ENCODE data around the gene ATG5.
A peak's percentile ranks its signal among the peaks of the same experiment; 100 is the strongest.

ATG5 gene

GRCh38 chr6:106339334-106340029 lies 13.9 kb upstream of the ATG5 start:
- H3K4me1 ChIP-seq (ENCODE audit: control insufficient read depth, insufficient read depth, low read length), result no peaks in the 10 kb centered on the region
- H3K4me3 ChIP-seq (ENCODE audit: low read depth, low read length), result no peak overlapping the region
- no peak overlapping the region for H3K9ac ChIP-seq (ENCODE audit: low read depth, low read length)
- H3K36me3 ChIP-seq (ENCODE audit: control insufficient read depth, insufficient read depth, low read length), result no peaks in the 10 kb centered on the region
- H3K27me3 ChIP-seq (ENCODE audit: control insufficient read depth, insufficient read depth, low read length), result no peaks in the 10 kb centered on the region
- no peaks in the 10 kb centered on the region for H3K9me3 ChIP-seq (ENCODE audit: control insufficient read depth, insufficient read depth, low read length)

- Histone ChIP-seq H3K9ac (ENCODE audit: low read depth, low read length) (no peak overlapping the region), H3K4me3 (ENCODE audit: low read depth, low read length) (no peak overlapping the region), H3K27me3 (ENCODE audit: control insufficient read depth, insufficient read depth, low read length) (no peaks in the 10 kb centered on the region)
Measured at GRCh38 chr6:106334646-106335448, 9.3 kb upstream of the ATG5 start.

GRCh38 chr6:106324726-106325335 lies 729 bp downstream of the ATG5 start:
- Histone ChIP-seq H3K9me3 (ENCODE audit: control insufficient read depth, insufficient read depth, low read length) (no peaks in the 10 kb centered on the region), H3K4me3 (ENCODE audit: low read depth, low read length) (peak overlapping the region; percentile 94), H3K9ac (ENCODE audit: low read depth, low read length) (peak overlapping the region; percentile 88), H3K36me3 (ENCODE audit: control insufficient read depth, insufficient read depth, low read length) (no peaks in the 10 kb centered on the region), H3K4me1 (ENCODE audit: control insufficient read depth, insufficient read depth, low read length) (peaks cover 4% of the 10 kb centered on the region), H3K27me3 (ENCODE audit: control insufficient read depth, insufficient read depth, low read length) (no peaks in the 10 kb centered on the region)

More at GRCh38 chr6:106334646-106335448, 9.3 kb upstream of the ATG5 start:
- Histone ChIP-seq H3K9me3 (ENCODE audit: control insufficient read depth, insufficient read depth, low read length) (no peaks in the 10 kb centered on the region), H3K4me1 (ENCODE audit: control insufficient read depth, insufficient read depth, low read length) (no peaks in the 10 kb centered on the region), H3K36me3 (ENCODE audit: control insufficient read depth, insufficient read depth, low read length) (no peaks in the 10 kb centered on the region)

GRCh38 chr6:106321940-106322339 lies 3.6 kb downstream of the ATG5 start:
- H3K4me1 ChIP-seq (ENCODE audit: control insufficient read depth, insufficient read depth, low read length), result peaks cover 4% of the 10 kb centered on the region
- no peaks in the 10 kb centered on the region for H3K36me3 ChIP-seq (ENCODE audit: control insufficient read depth, insufficient read depth, low read length)
- no peak overlapping the region for H3K4me3 ChIP-seq (ENCODE audit: low read depth, low read length)
- no peaks in the 10 kb centered on the region for H3K27me3 ChIP-seq (ENCODE audit: control insufficient read depth, insufficient read depth, low read length)
- no peaks in the 10 kb centered on the region for H3K9me3 ChIP-seq (ENCODE audit: control insufficient read depth, insufficient read depth, low read length)
- no peak overlapping the region for H3K9ac ChIP-seq (ENCODE audit: low read depth, low read length)

- no peak overlapping the region for H3K9ac ChIP-seq (ENCODE audit: low read depth, low read length)
- no peaks in the 10 kb centered on the region for H3K4me1 ChIP-seq (ENCODE audit: control insufficient read depth, insufficient read depth, low read length)
- H3K27me3 ChIP-seq (ENCODE audit: control insufficient read depth, insufficient read depth, low read length), result no peaks in the 10 kb centered on the region
- no peak overlapping the region for H3K4me3 ChIP-seq (ENCODE audit: low read depth, low read length)
- no peaks in the 10 kb centered on the region for H3K36me3 ChIP-seq (ENCODE audit: control insufficient read depth, insufficient read depth, low read length)
- H3K9me3 ChIP-seq (ENCODE audit: control insufficient read depth, insufficient read depth, low read length), result no peaks in the 10 kb centered on the region
Measured at GRCh38 chr6:106318851-106319250, 6.7 kb downstream of the ATG5 start.

- H3K36me3 ChIP-seq (ENCODE audit: control insufficient read depth, insufficient read depth, low read length), result no peaks in the 10 kb centered on the region
- H3K4me3 ChIP-seq (ENCODE audit: low read depth, low read length), result no peak overlapping the region
- no peaks in the 10 kb centered on the region for H3K27me3 ChIP-seq (ENCODE audit: control insufficient read depth, insufficient read depth, low read length)
- no peak overlapping the region for H3K9ac ChIP-seq (ENCODE audit: low read depth, low read length)
- no peaks in the 10 kb centered on the region for H3K4me1 ChIP-seq (ENCODE audit: control insufficient read depth, insufficient read depth, low read length)
- no peaks in the 10 kb centered on the region for H3K9me3 ChIP-seq (ENCODE audit: control insufficient read depth, insufficient read depth, low read length)
Measured at GRCh38 chr6:106318061-106318460, 7.5 kb downstream of the ATG5 start.

GRCh38 chr6:106316375-106316766 lies 9.2 kb downstream of the ATG5 start:
- H3K4me1 ChIP-seq (ENCODE audit: control insufficient read depth, insufficient read depth, low read length), result no peaks in the 10 kb centered on the region

GRCh38 chr6:106315765-106316374 lies 9.7 kb downstream of the ATG5 start:
- Histone ChIP-seq H3K4me1 (ENCODE audit: control insufficient read depth, insufficient read depth, low read length) (no peaks in the 10 kb centered on the region), H3K36me3 (ENCODE audit: control insufficient read depth, insufficient read depth, low read length) (no peaks in the 10 kb centered on the region), H3K9ac (ENCODE audit: low read depth, low read length) (no peak overlapping the region), H3K9me3 (ENCODE audit: control insufficient read depth, insufficient read depth, low read length) (no peaks in the 10 kb centered on the region), H3K4me3 (ENCODE audit: low read depth, low read length) (no peak overlapping the region), H3K27me3 (ENCODE audit: control insufficient read depth, insufficient read depth, low read length) (no peaks in the 10 kb centered on the region)

More at GRCh38 chr6:106316375-106316766, 9.2 kb downstream of the ATG5 start:
- Histone ChIP-seq H3K4me3 (ENCODE audit: low read depth, low read length) (no peak overlapping the region), H3K27me3 (ENCODE audit: control insufficient read depth, insufficient read depth, low read length) (no peaks in the 10 kb centered on the region), H3K9me3 (ENCODE audit: control insufficient read depth, insufficient read depth, low read length) (no peaks in the 10 kb centered on the region), H3K36me3 (ENCODE audit: control insufficient read depth, insufficient read depth, low read length) (no peaks in the 10 kb centered on the region), H3K9ac (ENCODE audit: low read depth, low read length) (no peak overlapping the region)

GRCh38 chr6:106309766-106310373 lies 15.7 kb downstream of the ATG5 start:
- H3K4me1 ChIP-seq (ENCODE audit: control insufficient read depth, insufficient read depth, low read length), result no peaks in the 10 kb centered on the region
- H3K4me3 ChIP-seq (ENCODE audit: low read depth, low read length), result no peak overlapping the region
- H3K36me3 ChIP-seq (ENCODE audit: control insufficient read depth, insufficient read depth, low read length), result no peaks in the 10 kb centered on the region
- H3K9ac ChIP-seq (ENCODE audit: low read depth, low read length), result no peak overlapping the region
- no peaks in the 10 kb centered on the region for H3K9me3 ChIP-seq (ENCODE audit: control insufficient read depth, insufficient read depth, low read length)
- H3K27me3 ChIP-seq (ENCODE audit: control insufficient read depth, insufficient read depth, low read length), result no peaks in the 10 kb centered on the region

- Histone ChIP-seq H3K4me3 (ENCODE audit: low read depth, low read length) (no peak overlapping the region), H3K4me1 (ENCODE audit: control insufficient read depth, insufficient read depth, low read length) (no peaks in the 10 kb centered on the region), H3K9me3 (ENCODE audit: control insufficient read depth, insufficient read depth, low read length) (no peaks in the 10 kb centered on the region), H3K27me3 (ENCODE audit: control insufficient read depth, insufficient read depth, low read length) (no peaks in the 10 kb centered on the region), H3K9ac (ENCODE audit: low read depth, low read length) (no peak overlapping the region), H3K36me3 (ENCODE audit: control insufficient read depth, insufficient read depth, low read length) (no peaks in the 10 kb centered on the region)
Measured at GRCh38 chr6:106308985-106309384, 16.6 kb downstream of the ATG5 start.

GRCh38 chr6:106305740-106306139 lies 19.8 kb downstream of the ATG5 start:
- no peaks in the 10 kb centered on the region for H3K27me3 ChIP-seq (ENCODE audit: control insufficient read depth, insufficient read depth, low read length)
- H3K36me3 ChIP-seq (ENCODE audit: control insufficient read depth, insufficient read depth, low read length), result no peaks in the 10 kb centered on the region

More at GRCh38 chr6:106305740-106306139, 19.8 kb downstream of the ATG5 start:
- H3K9ac ChIP-seq (ENCODE audit: low read depth, low read length), result no peak overlapping the region
- no peak overlapping the region for H3K4me3 ChIP-seq (ENCODE audit: low read depth, low read length)
- H3K9me3 ChIP-seq (ENCODE audit: control insufficient read depth, insufficient read depth, low read length), result no peaks in the 10 kb centered on the region
- no peaks in the 10 kb centered on the region for H3K4me1 ChIP-seq (ENCODE audit: control insufficient read depth, insufficient read depth, low read length)

Measured in iPS-15b (cell line).